ENCODE data around the gene RIF1. TPM values are rescaled to one million over a fixed set of nuclear protein-coding genes. Genes with fewer than 3 reads are reported as not detected.

The RIF1 gene
- total RNA-seq, 1 donor from 2014 or later = 25.3 TPM

- DNase-seq (ENCODE audit: low read depth) (no peak), FAIRE-seq (no peak)
- TF ChIP-seq CTCF (IDR thresholded peaks at IDR 0.05; ENCODE audit: insufficient read depth, low read length, severe bottlenecking) = no peak
- Histone ChIP-seq H3K4me3 (ENCODE audit: low read depth, low read length) (no peak overlapping the region), H3K27me3 (ENCODE audit: control insufficient read depth, insufficient read depth, low read length) (no peaks in the 10 kb centered on the region), H3K36me3 (ENCODE audit: control insufficient read depth, insufficient read depth, low read length) (no peaks in the 10 kb centered on the region)
Observed at GRCh38 chr2:151379169-151379568, 30.5 kb upstream of the RIF1 start.

GRCh38 chr2:151380580-151381235 is 29.0 kb upstream of the RIF1 start:
- Histone ChIP-seq H3K4me3 (ENCODE audit: low read depth, low read length) (no peak overlapping the region), H3K27me3 (ENCODE audit: control insufficient read depth, insufficient read depth, low read length) (no peaks in the 10 kb centered on the region), H3K36me3 (ENCODE audit: control insufficient read depth, insufficient read depth, low read length) (no peaks in the 10 kb centered on the region)
- no peak for TF ChIP-seq CTCF (IDR thresholded peaks at IDR 0.05; ENCODE audit: insufficient read depth, low read length, severe bottlenecking)
- FAIRE-seq (no peak), DNase-seq (ENCODE audit: low read depth) (no peak)

DNA sequence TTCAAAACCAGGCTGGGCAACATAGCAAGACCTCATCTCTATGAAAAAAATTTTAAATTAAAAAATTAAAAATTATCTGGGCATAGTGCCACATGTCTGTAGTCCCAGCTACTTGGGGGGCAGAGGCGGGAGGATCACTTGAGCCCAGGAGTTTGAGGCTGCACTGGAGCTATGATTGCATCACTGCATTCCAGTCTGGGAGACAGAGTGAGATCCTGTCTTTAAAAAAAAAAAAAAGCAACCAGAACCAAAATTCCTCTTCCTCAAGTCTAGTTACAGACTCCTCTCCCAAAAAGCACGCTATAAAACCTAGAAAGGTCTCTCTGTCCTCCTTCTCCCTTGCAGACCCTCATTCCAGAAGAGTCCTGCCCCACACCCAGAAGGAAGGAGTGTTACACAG is 28.4 kb upstream of the RIF1 start:
- no peak for TF ChIP-seq CTCF (IDR thresholded peaks at IDR 0.05; ENCODE audit: insufficient read depth, low read length, severe bottlenecking)
- no peaks in the 10 kb centered on the region for H3K36me3 ChIP-seq (ENCODE audit: control insufficient read depth, insufficient read depth, low read length)
- no peaks in the 10 kb centered on the region for H3K27me3 ChIP-seq (ENCODE audit: control insufficient read depth, insufficient read depth, low read length)
- H3K4me3 ChIP-seq (ENCODE audit: low read depth, low read length) = no peak overlapping the region
- FAIRE-seq (no peak), DNase-seq (ENCODE audit: low read depth) (no peak)

DNA sequence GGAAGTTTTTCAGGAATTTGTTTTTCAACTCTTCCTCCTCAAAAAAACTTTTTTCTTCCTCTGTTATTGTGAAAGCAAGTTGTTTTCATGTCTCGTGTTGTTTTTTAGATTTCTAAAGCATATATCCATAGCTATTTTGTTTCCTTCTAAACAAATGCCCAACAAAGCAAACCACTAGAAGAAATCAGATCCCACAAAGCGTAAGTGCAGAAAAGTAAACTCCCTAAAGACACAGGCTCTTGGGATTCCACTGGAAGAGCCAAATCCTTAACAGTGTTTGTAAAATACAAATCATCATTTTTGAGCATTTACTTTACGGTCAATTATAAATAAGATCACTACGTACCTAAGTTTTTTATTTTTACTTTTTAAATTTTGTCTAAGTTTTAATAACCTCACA is 21.7 kb upstream of the RIF1 start:
- H3K27me3 ChIP-seq (ENCODE audit: control insufficient read depth, insufficient read depth, low read length) = no peaks in the 10 kb centered on the region
- no peak for DNase-seq (ENCODE audit: low read depth)
- no peak overlapping the region for H3K4me3 ChIP-seq (ENCODE audit: low read depth, low read length)
- no peaks in the 10 kb centered on the region for H3K36me3 ChIP-seq (ENCODE audit: control insufficient read depth, insufficient read depth, low read length)
- TF ChIP-seq CTCF (IDR thresholded peaks at IDR 0.05; ENCODE audit: insufficient read depth, low read length, severe bottlenecking) = no peak
- no peak for FAIRE-seq

- H3K27me3 ChIP-seq (ENCODE audit: control insufficient read depth, insufficient read depth, low read length) = no peaks in the 10 kb centered on the region
- DNase-seq (ENCODE audit: low read depth) = no peak
- no peaks in the 10 kb centered on the region for H3K36me3 ChIP-seq (ENCODE audit: control insufficient read depth, insufficient read depth, low read length)
- no peak overlapping the region for H3K4me3 ChIP-seq (ENCODE audit: low read depth, low read length)
- TF ChIP-seq CTCF (IDR thresholded peaks at IDR 0.05; ENCODE audit: insufficient read depth, low read length, severe bottlenecking) = no peak
- FAIRE-seq = no peak
Observed at GRCh38 chr2:151391436-151391835, 18.3 kb upstream of the RIF1 start.

GRCh38 chr2:151394509-151394908 is 15.2 kb upstream of the RIF1 start:
- no peaks in the 10 kb centered on the region for H3K27me3 ChIP-seq (ENCODE audit: control insufficient read depth, insufficient read depth, low read length)
- H3K36me3 ChIP-seq (ENCODE audit: control insufficient read depth, insufficient read depth, low read length) = no peaks in the 10 kb centered on the region
- no peak for TF ChIP-seq CTCF (IDR thresholded peaks at IDR 0.05; ENCODE audit: insufficient read depth, low read length, severe bottlenecking)
- DNase-seq (ENCODE audit: low read depth) (no peak), FAIRE-seq (no peak)
- no peak overlapping the region for H3K4me3 ChIP-seq (ENCODE audit: low read depth, low read length)
